ENCODE measurements around the gene NUDT16L1.

Gene NUDT16L1

GRCh38 chr16:4687946-4688673 is 5.3 kb upstream of the NUDT16L1 start:
- H3K79me2 ChIP-seq (ENCODE audit: insufficient read depth, low read length): no peaks in the 10 kb centered on the region
- H3K27me3 ChIP-seq (ENCODE audit: insufficient read depth, low read length, poor library complexity): no peaks in the 10 kb centered on the region
- no peak overlapping the region for H3K4me3 ChIP-seq (ENCODE audit: low read depth in 1 of 2, low read length in 2 of 2)
- peaks cover 47% of the 10 kb centered on the region for H3K36me3 ChIP-seq (ENCODE audit: insufficient read depth, low read length)
- no peaks in the 10 kb centered on the region; the same call in none of the 2 replicates for H4K20me1 ChIP-seq (ENCODE audit: insufficient read depth, low read length)
- H3K9ac ChIP-seq (ENCODE audit: low read depth, low read length): no peak overlapping the region
- H3K4me1 ChIP-seq (ENCODE audit: insufficient read depth, low read length): peaks cover 10% of the 10 kb centered on the region
- no peak overlapping the region for H2AFZ ChIP-seq (ENCODE audit: low read depth, low read length)
- H3K9me3 ChIP-seq (ENCODE audit: insufficient read depth, low read length, severe bottlenecking): no peaks in the 10 kb centered on the region
- DNase-seq (no peak), ATAC-seq (ENCODE audit: insufficient read depth, low read depth) (no peak)
- H3K4me2 ChIP-seq (ENCODE audit: insufficient read depth, low read length): no peak overlapping the region
- TF ChIP-seq CTCF (IDR thresholded peaks at IDR 0.05; ENCODE audit: borderline replicate concordance, extremely low read depth, low read length, poor library complexity, severe bottlenecking) (no peak), EZH2 (IDR thresholded peaks at IDR 0.05; ENCODE audit: borderline replicate concordance, low read depth, low read length, severe bottlenecking) (no peak)
- no peak overlapping the region for H3K27ac ChIP-seq (ENCODE audit: low read length)

GRCh38 chr16:4688674-4689045 is 4.7 kb upstream of the NUDT16L1 start:
- no peaks in the 10 kb centered on the region for H3K9me3 ChIP-seq (ENCODE audit: insufficient read depth, low read length, severe bottlenecking)
- H3K79me2 ChIP-seq (ENCODE audit: insufficient read depth, low read length): peaks cover 1% of the 10 kb centered on the region
- H2AFZ ChIP-seq (ENCODE audit: low read depth, low read length): no peak overlapping the region
- no peaks in the 10 kb centered on the region for H3K27me3 ChIP-seq (ENCODE audit: insufficient read depth, low read length, poor library complexity)
- H4K20me1 ChIP-seq (ENCODE audit: insufficient read depth, low read length): no peaks in the 10 kb centered on the region; the same call in none of the 2 replicates
- no peak overlapping the region for H3K9ac ChIP-seq (ENCODE audit: low read depth, low read length)
- DNase-seq (no peak), ATAC-seq (ENCODE audit: insufficient read depth, low read depth) (no peak)
- no peak overlapping the region for H3K4me3 ChIP-seq (ENCODE audit: low read depth in 1 of 2, low read length in 2 of 2)
- H3K36me3 ChIP-seq (ENCODE audit: insufficient read depth, low read length): peaks cover 42% of the 10 kb centered on the region
- H3K4me1 ChIP-seq (ENCODE audit: insufficient read depth, low read length): peaks cover 11% of the 10 kb centered on the region
- no peak overlapping the region for H3K4me2 ChIP-seq (ENCODE audit: insufficient read depth, low read length)
- no peak for TF ChIP-seq CTCF (IDR thresholded peaks at IDR 0.05; ENCODE audit: borderline replicate concordance, extremely low read depth, low read length, poor library complexity, severe bottlenecking)
- no peak for TF ChIP-seq EZH2 (IDR thresholded peaks at IDR 0.05; ENCODE audit: borderline replicate concordance, low read depth, low read length, severe bottlenecking)
- no peak overlapping the region for H3K27ac ChIP-seq (ENCODE audit: low read length)

- Histone ChIP-seq H3K9me3 (ENCODE audit: insufficient read depth, low read length, severe bottlenecking) (no peaks in the 10 kb centered on the region), H3K4me2 (ENCODE audit: insufficient read depth, low read length) (no peak overlapping the region), H2AFZ (ENCODE audit: low read depth, low read length) (no peak overlapping the region), H3K36me3 (ENCODE audit: insufficient read depth, low read length) (peaks cover 37% of the 10 kb centered on the region), H3K4me3 (ENCODE audit: low read depth in 1 of 2, low read length in 2 of 2) (no peak overlapping the region), H3K79me2 (ENCODE audit: insufficient read depth, low read length) (peaks cover 6% of the 10 kb centered on the region), H3K4me1 (ENCODE audit: insufficient read depth, low read length) (peaks cover 11% of the 10 kb centered on the region), H3K27ac (ENCODE audit: low read length) (no peak overlapping the region), H3K27me3 (ENCODE audit: insufficient read depth, low read length, poor library complexity) (no peaks in the 10 kb centered on the region), H3K9ac (ENCODE audit: low read depth, low read length) (no peak overlapping the region), H4K20me1 (ENCODE audit: insufficient read depth, low read length) (no peaks in the 10 kb centered on the region; the same call in none of the 2 replicates)
- TF ChIP-seq EZH2 (IDR thresholded peaks at IDR 0.05; ENCODE audit: borderline replicate concordance, low read depth, low read length, severe bottlenecking) (no peak), CTCF (IDR thresholded peaks at IDR 0.05; ENCODE audit: borderline replicate concordance, extremely low read depth, low read length, poor library complexity, severe bottlenecking) (no peak)
- ATAC-seq (ENCODE audit: insufficient read depth, low read depth) (no peak), DNase-seq (no peak)
These were observed 4.2 kb upstream of the NUDT16L1 start for GRCh38 chr16:4689091-4689671.

Data from DND-41 (cell line).